SK-N-SH (cell line): ENCODE measurements around the gene C2orf49. TPM values are rescaled to one million over a fixed set of nuclear protein-coding genes. Genes with fewer than 3 reads are reported as not detected.

Experiments used
- CTCF ChIA-PET: fragments of 300-600, 350-600 bp; formaldehyde crosslinking; extraction: SDS; loops from one replicate; lab custom pipeline; 2021; lab: Yijun Ruan, JAX
- POLR2A ChIA-PET: fragments of 350-600 bp; sonication (Branson Sonifier 250); formaldehyde crosslinking; extraction: SDS; loops from one replicate; lab custom pipeline; 2020; ENCODE audit warnings: antibody characterized with exemption, inconsistent platforms; lab: Yijun Ruan, JAX
- DNase-seq: peaks from one replicate; pipeline ENCODE4 v3.0.0; 2012
- H2AFZ ChIP-seq: fragments of 200-600 bp; sonication (generic); 2 replicates; pipeline ENCODE4 v1.8.1; 2016; ENCODE audit warnings: antibody characterized with exemption, mild to moderate bottlenecking, low read depth
- H3F3A ChIP-seq: fragments of 200-600 bp; sonication (generic); replicated peaks from 2 replicates; pipeline ENCODE3; 2016; ENCODE audit warnings: antibody characterized with exemption, mild to moderate bottlenecking; ENCODE audit not compliant: insufficient read depth
- H3K27ac ChIP-seq, 2 experiments: fragments of 200-500 bp in 1 of 2; fragments of 200-600 bp in 1 of 2; sonication (Bioruptor generic) in 1 of 2; sonication (generic), shearing (Covaris generic) in 1 of 2; 2 replicates each; pipeline versions ENCODE4 v1.5.1 to v1.6.1; 2014 to 2016; ENCODE audit warnings: low read depth in 2 of 2, inconsistent platforms in 1 of 2, low read length in 1 of 2, mild to moderate bottlenecking in 1 of 2, mixed read lengths in 1 of 2
- H3K27me3 ChIP-seq: fragments of 200-600 bp; sonication (generic), shearing (Covaris generic); 2 replicates; pipeline ENCODE4 v1.6.1; 2016; ENCODE audit warnings: mixed run types; ENCODE audit not compliant: insufficient read depth
- H3K36me3 ChIP-seq, 2 experiments: fragments of 200-500 bp in 1 of 2; fragments of 200-600 bp in 1 of 2; sonication (Bioruptor generic) in 1 of 2; sonication (generic) in 1 of 2; replicated peaks in 1 of 2; 2 replicates each; pipeline versions ENCODE3 to v1.5.1; 2014 to 2016; ENCODE audit warnings: low read length in 1 of 2, mild to moderate bottlenecking in 1 of 2; ENCODE audit not compliant: insufficient read depth in 2 of 2, control insufficient read depth in 1 of 2
- H3K4me1 ChIP-seq, 2 experiments: fragments of 200-500 bp in 1 of 2; fragments of 200-600 bp in 1 of 2; sonication (Bioruptor generic) in 1 of 2; sonication (generic), shearing (Covaris generic) in 1 of 2; 2 replicates each; pipeline versions ENCODE4 v1.5.1 to v1.6.1; 2014 to 2016; ENCODE audit warnings: low read depth in 1 of 2, low read length in 1 of 2, mixed run types in 1 of 2; ENCODE audit not compliant: insufficient read depth in 2 of 2, control insufficient read depth in 1 of 2
- H3K4me2 ChIP-seq: fragments of 200-600 bp; sonication (generic), shearing (Covaris generic); 2 replicates; pipeline ENCODE4 v1.6.1; 2017; ENCODE audit warnings: mixed run types
- H3K4me3 ChIP-seq, 2 experiments: fragments of 200-500 bp in 1 of 2; fragments of 200-600 bp in 1 of 2; sonication (Bioruptor generic) in 1 of 2; sonication (generic), shearing (Covaris generic) in 1 of 2; 2 replicates each; pipeline versions ENCODE4 v1.5.1 to v1.8.1; 2014 to 2016; ENCODE audit warnings: low read depth in 2 of 2, inconsistent platforms in 1 of 2, low read length in 1 of 2, mild to moderate bottlenecking in 1 of 2, mixed read lengths in 1 of 2, moderate library complexity in 1 of 2
- H3K79me2 ChIP-seq: fragments of 200-600 bp; sonication (generic); 2 replicates; pipeline ENCODE4 v1.8.1; 2017; ENCODE audit warnings: mild to moderate bottlenecking; ENCODE audit not compliant: insufficient read depth
- H3K9ac ChIP-seq: fragments of 200-600 bp; sonication (generic); 2 replicates; pipeline ENCODE4 v1.6.1; 2017; ENCODE audit warnings: mixed run types
- H3K9me2 ChIP-seq: fragments of 200-600 bp; sonication (generic); 2 replicates; pipeline ENCODE4 v1.6.1; 2017; ENCODE audit warnings: mixed run types
- H3K9me3 ChIP-seq: fragments of 200-600 bp; sonication (generic); 2 replicates; pipeline ENCODE4 v1.6.1; 2017; ENCODE audit warnings: mixed run types, mild to moderate bottlenecking, moderate library complexity
- H4K20me1 ChIP-seq: fragments of 200-600 bp; sonication (generic); 2 replicates; pipeline ENCODE4 v1.6.1; 2017; ENCODE audit warnings: mild to moderate bottlenecking, mixed run types; ENCODE audit not compliant: insufficient read depth
- EP300 ChIP-seq, 2 experiments: IDR thresholded peaks; 2 replicates each; pipeline versions ENCODE4 v1.4.0 to v1.6.1; 2012; ENCODE audit warnings: borderline replicate concordance in 1 of 2, low read depth in 1 of 2, low read length in 1 of 2
- FOSL2 ChIP-seq: IDR thresholded peaks from 2 replicates; pipeline ENCODE4 v1.4.0; 2012; ENCODE audit warnings: low read depth, mild to moderate bottlenecking, moderate library complexity, borderline replicate concordance
- FOXM1 ChIP-seq: IDR thresholded peaks from 2 replicates; pipeline ENCODE4 v1.4.0; 2012; ENCODE audit warnings: low read depth, mild to moderate bottlenecking
- NRF1 ChIP-seq: IDR thresholded peaks from 2 replicates; pipeline ENCODE4 v1.6.1; 2012; ENCODE audit warnings: low read depth, mild to moderate bottlenecking, low read length
- RAD21 ChIP-seq: IDR thresholded peaks from 2 replicates; pipeline ENCODE4 v1.6.1; 2012; ENCODE audit warnings: mild to moderate bottlenecking, low read length
- RFX5 ChIP-seq: IDR thresholded peaks from 2 replicates; pipeline ENCODE4 v1.6.1; 2012; ENCODE audit warnings: mild to moderate bottlenecking, improper control_type of control experiment, low read length
- TAF1 ChIP-seq: IDR thresholded peaks from 2 replicates; pipeline ENCODE4 v1.6.1; 2012; ENCODE audit warnings: low read depth, mild to moderate bottlenecking, low read length, moderate library complexity, borderline replicate concordance
- TEAD4 ChIP-seq: IDR thresholded peaks from 2 replicates; pipeline ENCODE4 v1.4.0; 2012; ENCODE audit warnings: mild to moderate bottlenecking, borderline replicate concordance; ENCODE audit not compliant: insufficient read depth
- USF2 ChIP-seq: fragments of 150-350 bp; IDR thresholded peaks from 2 replicates; pipeline ENCODE4 v1.6.1; 2017; ENCODE audit warnings: antibody characterized with exemption, low read length, low read depth, borderline replicate concordance
- WGBS: methylation state at CpG from one replicate; pipeline ENCODE4 v1.1.6; 2017; ENCODE audit warnings: low lambda C conversion rate; 5-methylcytosine and 5-hydroxymethylcytosine counted together
- polyA plus RNA-seq, 3 experiments: library from polyadenylated mRNA; depleted of rRNA; stranded (reverse); fragments of >200 nt; gene quantifications; 2 replicates each; pipeline ENCODE4 v1.2.3, GENCODE V29; 2012
- TF ChIP-seq, protein P1 (sequence below): IDR thresholded peaks from 2 replicates; pipeline ENCODE4 v1.4.0; 2012; ENCODE audit warnings: low read depth, borderline replicate concordance
- TF ChIP-seq, protein P2 (sequence below): IDR thresholded peaks from 2 replicates; pipeline ENCODE4; 2012

The C2orf49 gene
- polyA plus RNA-seq, 1 of the 3 experiments (the other 2 are of a cell fraction) = 7.6 TPM

DNA sequence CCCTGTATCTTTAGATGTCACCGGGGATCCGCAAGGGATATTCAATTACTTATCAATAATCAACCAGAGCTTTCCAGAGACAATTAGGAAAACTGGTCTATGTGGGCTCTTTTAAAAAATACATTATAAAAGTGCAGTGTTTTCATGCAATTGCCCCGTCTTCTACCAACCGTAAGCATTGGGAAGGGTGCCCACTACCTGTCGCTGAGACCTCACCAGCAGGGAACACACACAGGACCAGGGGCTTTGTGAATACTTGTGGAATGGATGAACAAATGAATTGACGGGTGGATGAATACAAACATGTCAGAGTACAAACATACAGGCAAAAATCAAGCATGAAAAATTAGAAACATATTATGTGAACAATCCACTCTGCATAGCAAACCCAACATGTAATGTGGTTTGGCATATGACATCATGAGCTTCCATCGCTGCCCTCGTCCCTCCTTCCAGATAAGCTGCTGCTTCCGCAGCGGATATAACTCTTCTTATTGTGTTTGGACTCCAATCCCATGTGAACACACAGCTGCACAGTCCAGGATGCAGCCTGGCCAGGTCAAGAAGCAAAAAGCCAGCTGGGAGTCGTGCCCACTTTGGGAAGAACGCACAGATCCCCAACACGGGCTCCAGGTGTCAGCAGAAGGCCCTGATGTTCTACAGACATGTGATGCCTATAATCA, 56.2 kb downstream of the C2orf49 start:
- no peak overlapping the region for H3K4me2 ChIP-seq
- H3K27me3 ChIP-seq = no peaks in the 10 kb centered on the region
- H3K79me2 ChIP-seq = peaks cover 95% of the 10 kb centered on the region
- TF ChIP-seq TEAD4 (no peak), FOXM1 (no peak), NRF1 (no peak), TAF1 (no peak), RFX5 (no peak), FOSL2 (no peak)
- TF ChIP-seq, protein P1, sequence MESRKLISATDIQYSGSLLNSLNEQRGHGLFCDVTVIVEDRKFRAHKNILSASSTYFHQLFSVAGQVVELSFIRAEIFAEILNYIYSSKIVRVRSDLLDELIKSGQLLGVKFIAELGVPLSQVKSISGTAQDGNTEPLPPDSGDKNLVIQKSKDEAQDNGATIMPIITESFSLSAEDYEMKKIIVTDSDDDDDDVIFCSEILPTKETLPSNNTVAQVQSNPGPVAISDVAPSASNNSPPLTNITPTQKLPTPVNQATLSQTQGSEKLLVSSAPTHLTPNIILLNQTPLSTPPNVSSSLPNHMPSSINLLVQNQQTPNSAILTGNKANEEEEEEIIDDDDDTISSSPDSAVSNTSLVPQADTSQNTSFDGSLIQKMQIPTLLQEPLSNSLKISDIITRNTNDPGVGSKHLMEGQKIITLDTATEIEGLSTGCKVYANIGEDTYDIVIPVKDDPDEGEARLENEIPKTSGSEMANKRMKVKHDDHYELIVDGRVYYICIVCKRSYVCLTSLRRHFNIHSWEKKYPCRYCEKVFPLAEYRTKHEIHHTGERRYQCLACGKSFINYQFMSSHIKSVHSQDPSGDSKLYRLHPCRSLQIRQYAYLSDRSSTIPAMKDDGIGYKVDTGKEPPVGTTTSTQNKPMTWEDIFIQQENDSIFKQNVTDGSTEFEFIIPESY = no peak
- TF ChIP-seq, all 33 proteins: peak for 0
- WGBS = 96% methylated on average over 12 of the region's 13 CpGs
- no peak overlapping the region for H3K27ac ChIP-seq
- CTCF ChIA-PET = interaction anchor here (1.1 to 1.7 kb wide), 4 partner anchors 15 to 128 kb away, joined by 3 to 5 read pairs (median 4); no protein-coding TSS in a partner anchor
- no peak for DNase-seq
- peaks cover 0 to 17% of the 10 kb centered on the region in 2 experiments for H3K4me1 ChIP-seq
- no peak overlapping the region for H2AFZ ChIP-seq
- H3K9me3 ChIP-seq = no peaks in the 10 kb centered on the region
- peaks cover 39% of the 10 kb centered on the region for H3F3A ChIP-seq
- H3K4me3 ChIP-seq = no peak overlapping the region
- H3K9me2 ChIP-seq = no peaks in the 10 kb centered on the region
- H3K9ac ChIP-seq = no peak overlapping the region
- H3K36me3 ChIP-seq = peaks cover 0 to 14% of the 10 kb centered on the region in 2 experiments
- peaks cover 20% of the 10 kb centered on the region; the same call in 1 of the 2 replicates for H4K20me1 ChIP-seq
- POLR2A ChIA-PET = no interaction called here

DNA sequence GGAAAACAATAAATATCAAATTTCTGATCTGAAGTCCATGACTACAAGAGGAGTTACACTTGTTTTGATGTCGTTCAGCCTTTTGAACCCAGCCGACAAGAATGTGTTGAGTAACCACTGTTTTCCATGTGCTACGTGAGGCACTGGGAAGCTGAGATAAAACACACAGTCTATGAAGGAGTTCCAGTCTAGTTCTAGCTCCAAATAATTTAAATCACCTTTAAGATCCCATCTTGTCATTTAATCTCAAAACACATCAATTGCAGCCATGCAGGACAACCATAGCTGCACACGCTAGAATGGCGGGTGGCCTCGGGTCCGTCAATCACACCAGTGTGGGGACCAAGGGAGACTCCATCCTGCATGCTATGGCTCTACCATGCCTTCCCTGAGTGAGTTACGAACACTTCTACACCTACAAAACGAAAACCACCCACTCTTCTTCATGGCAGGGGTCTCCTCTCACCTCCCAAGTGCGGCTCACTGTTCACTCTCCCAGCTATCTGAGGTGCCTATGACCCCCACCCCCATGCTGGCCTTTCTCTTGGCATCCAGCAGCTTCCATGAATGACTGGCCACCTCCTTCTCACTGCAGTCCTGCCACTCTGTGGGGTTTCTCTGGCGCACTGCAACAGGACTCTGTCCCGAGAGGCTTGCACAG, 57.7 kb downstream of the C2orf49 start:
- H3K4me3 ChIP-seq = no peak overlapping the region
- H3K27me3 ChIP-seq = no peaks in the 10 kb centered on the region
- POLR2A ChIA-PET = no interaction called here
- CTCF ChIA-PET = interaction anchor here (0.7 to 1.4 kb wide), 3 partner anchors 26 to 525 kb away, joined by 3 to 6 read pairs (median 4); no protein-coding TSS in a partner anchor
- no peak overlapping the region for H3K9ac ChIP-seq
- TF ChIP-seq, protein P2, sequence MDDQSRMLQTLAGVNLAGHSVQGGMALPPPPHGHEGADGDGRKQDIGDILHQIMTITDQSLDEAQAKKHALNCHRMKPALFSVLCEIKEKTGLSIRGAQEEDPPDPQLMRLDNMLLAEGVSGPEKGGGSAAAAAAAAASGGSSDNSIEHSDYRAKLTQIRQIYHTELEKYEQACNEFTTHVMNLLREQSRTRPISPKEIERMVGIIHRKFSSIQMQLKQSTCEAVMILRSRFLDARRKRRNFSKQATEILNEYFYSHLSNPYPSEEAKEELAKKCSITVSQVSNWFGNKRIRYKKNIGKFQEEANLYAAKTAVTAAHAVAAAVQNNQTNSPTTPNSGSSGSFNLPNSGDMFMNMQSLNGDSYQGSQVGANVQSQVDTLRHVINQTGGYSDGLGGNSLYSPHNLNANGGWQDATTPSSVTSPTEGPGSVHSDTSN = no peak
- TF ChIP-seq EP300 (IDR thresholded peaks at IDR 0.05; ENCODE audit: borderline replicate concordance in 1 of 2, low read depth in 1 of 2, low read length in 1 of 2) (no peak), USF2 (no peak), RAD21 (no peak)
- TF ChIP-seq, all 33 proteins: peak for 0
- H3K9me3 ChIP-seq = no peaks in the 10 kb centered on the region
- no peaks in the 10 kb centered on the region for H3K9me2 ChIP-seq
- H3F3A ChIP-seq = peaks cover 28% of the 10 kb centered on the region
- peaks cover 83% of the 10 kb centered on the region for H3K79me2 ChIP-seq
- peaks cover 0 to 14% of the 10 kb centered on the region in 2 experiments for H3K36me3 ChIP-seq
- peaks cover 20% of the 10 kb centered on the region; the same call in 1 of the 2 replicates for H4K20me1 ChIP-seq
- peaks cover 4 to 15% of the 10 kb centered on the region in 2 experiments for H3K4me1 ChIP-seq
- no peak overlapping the region for H2AFZ ChIP-seq
- no peak overlapping the region; a peak in 1 of 4 replicates for H3K27ac ChIP-seq
- peak overlapping the region; percentile 94; the same call in 1 of the 2 replicates for H3K4me2 ChIP-seq
- 96% methylated on average over 12 of the region's 12 CpGs for WGBS
- DNase-seq = no peak
